ENCODE data around the gene MGAT4A.
"Not testable (repeated sequence)": the region's sequence is repeated elsewhere in the genome, so short reads cannot be mapped to it uniquely, and the experiment has no call there.

The MGAT4A gene

GRCh38 chr2:98701230-98701629 lies 29.7 kb downstream of the MGAT4A start:
- no peak for DNase-seq

DNA sequence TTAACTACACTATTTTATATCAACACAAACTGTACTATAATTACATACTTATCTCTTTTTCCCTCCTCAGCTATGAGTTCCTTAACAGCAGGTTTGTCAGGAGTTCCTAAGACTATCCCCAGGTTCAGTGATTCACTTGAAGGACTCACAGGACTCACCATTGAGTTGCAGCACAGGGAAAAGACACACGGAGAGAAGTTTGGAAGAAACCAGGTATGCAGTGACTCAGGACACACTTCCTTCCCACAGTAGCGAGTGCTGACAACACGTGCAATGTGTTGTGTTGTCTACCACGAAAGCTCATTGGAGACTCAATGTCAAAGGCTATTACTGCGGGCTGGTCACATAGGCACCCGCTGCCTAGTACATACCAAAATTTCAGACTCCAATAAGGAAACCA lies 32.0 kb downstream of the MGAT4A start:
- no peak for DNase-seq

- DNase-seq: no peak
Observed at GRCh38 chr2:98697651-98698337, 33.1 kb downstream of the MGAT4A start.

DNA sequence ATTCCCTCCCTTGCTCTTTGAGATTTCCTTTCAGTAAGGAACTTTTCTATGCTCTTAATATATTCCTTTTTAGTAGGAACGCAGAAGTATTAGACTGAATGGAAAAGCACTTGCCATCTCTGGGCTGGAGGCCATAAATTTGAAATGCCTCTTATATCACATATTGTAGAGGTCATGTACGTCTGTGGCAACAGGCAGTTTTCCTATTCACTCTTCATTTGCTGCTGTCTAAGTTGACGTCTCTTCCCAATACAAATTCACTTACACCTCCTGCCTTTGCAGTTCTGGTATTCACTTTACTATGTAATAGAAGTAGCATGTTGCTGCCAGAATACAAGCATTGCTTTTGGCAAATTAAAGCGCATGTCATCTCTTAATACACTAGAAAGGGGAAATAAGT lies 34.7 kb downstream of the MGAT4A start:
- DNase-seq: no peak

- no peak for DNase-seq
Observed at GRCh38 chr2:98695255-98695654, 35.7 kb downstream of the MGAT4A start.

GRCh38 chr2:98693477-98693876 lies 37.5 kb downstream of the MGAT4A start:
- no peak for DNase-seq

- DNase-seq: no peak
Observed at GRCh38 chr2:98692090-98693054, 38.6 kb downstream of the MGAT4A start.

GRCh38 chr2:98691303-98691702 lies 39.6 kb downstream of the MGAT4A start:
- no peak for DNase-seq

DNA sequence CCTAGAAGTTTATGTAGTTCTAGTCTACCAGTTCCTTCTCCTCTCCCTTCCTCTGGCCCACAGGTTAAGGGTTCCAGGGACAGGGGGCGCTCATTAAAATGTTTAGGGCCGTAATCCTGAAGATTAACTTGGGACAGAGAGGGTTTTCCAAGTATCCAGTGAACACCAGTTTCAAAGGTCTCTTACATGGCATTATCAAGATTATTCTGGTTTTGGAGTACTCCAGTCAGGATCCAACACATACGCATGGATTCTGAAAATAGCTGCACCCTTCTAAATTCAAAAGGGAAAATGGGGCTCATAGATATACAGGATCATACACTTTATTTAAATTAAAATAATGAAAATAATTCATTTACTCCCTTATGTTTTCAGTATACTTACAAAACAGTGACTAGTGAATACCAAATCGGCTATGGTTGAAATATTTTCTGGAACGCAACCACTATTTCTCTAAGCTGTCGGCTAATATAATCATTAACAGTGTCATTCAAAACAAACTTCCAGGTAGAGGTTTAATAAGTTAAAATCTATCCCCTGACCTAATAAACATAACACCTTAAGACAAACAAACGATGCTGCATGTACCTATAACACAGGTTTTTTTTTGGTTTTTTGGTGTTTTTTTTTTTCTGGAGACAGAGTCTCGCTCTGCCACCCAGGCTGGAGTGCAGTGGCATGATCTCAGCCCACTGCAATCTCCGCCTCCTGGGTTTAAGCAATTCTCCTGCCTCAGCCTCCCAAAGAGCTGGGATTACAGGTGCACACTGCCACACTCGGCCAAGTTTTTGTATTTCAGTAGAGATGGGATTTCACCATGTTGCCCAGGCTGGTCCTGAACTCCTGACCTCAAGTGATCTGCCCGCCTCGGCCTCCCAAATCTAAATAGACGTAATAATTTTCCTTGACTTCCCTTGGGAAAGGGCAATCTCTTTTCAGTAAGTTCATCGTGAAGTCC lies 44.7 kb downstream of the MGAT4A start:
- no peak for DNase-seq

GRCh38 chr2:98683728-98684127 lies 47.2 kb downstream of the MGAT4A start:
- DNase-seq: no peak

DNA sequence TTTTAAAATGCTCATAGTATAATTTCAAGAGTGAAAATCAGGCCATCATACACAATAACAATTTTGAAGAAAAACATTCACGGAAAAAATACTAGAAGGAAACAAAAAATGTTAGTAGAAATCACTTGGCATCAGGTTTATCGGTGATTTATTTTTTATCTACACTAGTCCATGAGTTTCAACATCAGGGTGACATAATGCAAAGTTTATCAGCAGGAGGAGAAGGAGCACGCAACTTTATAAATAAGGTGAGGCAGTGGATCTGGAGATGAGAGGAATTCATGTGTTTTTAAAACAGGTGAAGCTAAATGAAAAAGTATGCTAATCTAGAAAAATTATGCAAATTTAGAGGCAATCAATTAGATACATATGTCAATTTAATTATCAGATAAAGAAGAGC lies 54.2 kb downstream of the MGAT4A start:
- no peak for DNase-seq

DNA sequence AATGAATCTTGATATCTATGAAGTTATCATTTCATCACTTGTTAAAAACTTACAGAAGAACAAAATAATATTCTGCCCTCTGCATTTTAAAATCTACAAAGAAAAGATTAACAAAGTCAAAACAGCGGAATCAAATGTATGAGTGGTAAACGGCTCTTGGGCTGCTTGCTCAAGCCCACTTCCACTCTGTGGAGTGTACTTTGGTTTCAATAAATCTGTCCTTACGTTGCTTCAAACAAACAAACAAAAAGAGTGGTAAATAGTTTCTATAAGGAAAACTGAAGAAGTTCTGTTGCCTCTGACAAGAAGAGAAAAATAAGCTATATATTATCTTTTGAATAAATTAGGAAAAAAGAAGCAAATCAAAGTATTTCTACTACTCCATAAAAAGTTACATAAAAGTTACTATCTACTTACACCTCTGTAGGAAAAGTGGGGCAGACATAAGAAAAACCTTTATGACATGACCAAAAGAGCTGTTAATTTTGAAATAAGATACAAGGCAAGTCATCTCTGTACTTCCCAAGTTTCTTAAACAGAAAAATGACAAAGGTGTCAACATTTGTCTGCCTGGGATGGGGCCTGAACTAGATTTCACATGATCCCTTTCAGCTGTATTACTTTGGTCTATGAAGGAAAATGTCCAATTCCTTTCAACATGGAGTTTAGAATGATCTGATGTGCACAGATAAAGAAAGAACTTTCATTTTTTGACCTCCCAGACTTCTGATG lies 56.5 kb downstream of the MGAT4A start:
- no peak for DNase-seq

DNA sequence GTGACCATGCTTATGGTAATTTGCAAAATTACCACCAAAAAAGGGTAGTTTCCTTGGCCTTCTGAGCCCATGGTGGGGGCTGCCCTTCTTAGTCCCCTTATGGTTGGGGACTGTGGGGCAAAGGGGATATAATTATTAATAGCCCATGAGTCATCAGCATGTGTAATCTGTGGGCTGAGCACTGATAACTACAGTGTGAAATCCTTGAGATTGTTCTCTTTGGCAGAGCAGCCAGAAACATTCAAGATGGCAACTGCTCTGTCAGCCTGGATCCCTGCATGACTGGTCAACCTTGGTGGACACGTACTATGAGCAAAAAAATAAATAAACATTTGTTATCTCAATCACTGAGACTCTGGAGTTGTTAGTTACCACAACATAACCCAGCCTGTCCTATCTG lies 61.3 kb downstream of the MGAT4A start:
- DNase-seq: no peak

DNA sequence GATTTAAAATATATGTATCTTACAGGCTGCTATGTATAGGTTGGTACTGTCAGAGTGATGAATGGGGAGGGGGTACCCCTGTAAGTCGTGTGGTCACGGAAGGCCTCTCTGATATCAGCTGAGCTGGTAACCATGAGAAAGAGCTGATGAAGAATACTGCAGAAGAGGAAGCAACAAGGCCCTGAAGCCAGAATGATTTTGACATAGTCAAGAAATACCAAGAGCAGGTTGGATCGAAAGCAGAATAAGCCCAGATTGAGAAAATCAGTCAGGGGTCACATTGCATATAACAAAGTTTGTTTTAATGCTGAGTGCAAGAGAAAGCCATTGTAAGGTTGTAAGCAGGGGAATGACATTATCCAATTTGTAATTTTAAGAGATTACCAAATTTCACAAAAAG lies 65.3 kb downstream of the MGAT4A start:
- DNase-seq: no peak

DNA sequence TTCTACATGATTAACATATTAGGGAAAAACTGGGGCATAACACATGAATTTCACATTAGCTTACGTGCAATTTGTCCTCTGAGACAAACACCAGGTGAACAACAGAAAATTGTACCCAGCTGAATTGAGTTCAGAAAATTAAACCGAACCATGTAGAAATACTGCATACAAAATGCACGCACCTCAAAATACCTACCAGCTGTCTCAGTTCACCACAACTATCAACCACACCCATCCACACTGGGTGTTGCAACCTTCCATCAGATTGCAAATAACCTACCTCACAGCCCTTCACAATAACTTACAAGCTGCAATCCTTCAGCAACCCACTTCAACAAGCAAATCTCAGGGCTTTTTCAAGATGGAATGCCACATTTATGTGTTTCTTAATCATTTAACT lies 66.6 kb downstream of the MGAT4A start:
- peak; percentile 13 to 44 for DNase-seq

DNA sequence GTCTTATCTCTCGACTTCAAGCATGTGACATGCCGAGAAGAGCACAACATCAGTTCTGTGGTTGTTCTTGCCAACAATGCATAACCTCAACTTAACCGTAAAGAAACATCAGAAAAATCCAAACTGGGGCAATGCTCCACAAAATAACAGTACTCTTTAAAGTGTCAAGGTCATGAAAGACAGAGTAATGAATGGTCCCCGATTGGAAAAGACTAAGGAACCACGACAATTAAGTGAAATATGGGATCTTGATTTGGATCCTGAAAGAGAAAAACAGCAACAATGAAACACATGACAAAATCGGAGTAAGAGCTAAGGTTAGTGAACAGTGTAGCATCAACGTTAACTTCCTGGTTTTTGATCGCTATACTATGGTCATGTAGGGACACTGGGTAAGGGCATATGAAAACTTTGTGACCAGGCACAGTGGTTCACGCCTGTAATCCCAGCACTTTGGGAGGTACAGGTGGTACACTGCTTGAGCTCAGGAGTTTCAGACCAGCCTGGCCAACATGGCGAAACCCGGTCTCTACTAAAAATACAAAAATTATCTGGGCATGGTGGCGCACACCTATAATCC lies 67.3 kb downstream of the MGAT4A start:
- no peak for DNase-seq

GRCh38 chr2:98659491-98659840 lies 71.5 kb downstream of the MGAT4A start:
- DNase-seq: not testable (repeated sequence)

DNA sequence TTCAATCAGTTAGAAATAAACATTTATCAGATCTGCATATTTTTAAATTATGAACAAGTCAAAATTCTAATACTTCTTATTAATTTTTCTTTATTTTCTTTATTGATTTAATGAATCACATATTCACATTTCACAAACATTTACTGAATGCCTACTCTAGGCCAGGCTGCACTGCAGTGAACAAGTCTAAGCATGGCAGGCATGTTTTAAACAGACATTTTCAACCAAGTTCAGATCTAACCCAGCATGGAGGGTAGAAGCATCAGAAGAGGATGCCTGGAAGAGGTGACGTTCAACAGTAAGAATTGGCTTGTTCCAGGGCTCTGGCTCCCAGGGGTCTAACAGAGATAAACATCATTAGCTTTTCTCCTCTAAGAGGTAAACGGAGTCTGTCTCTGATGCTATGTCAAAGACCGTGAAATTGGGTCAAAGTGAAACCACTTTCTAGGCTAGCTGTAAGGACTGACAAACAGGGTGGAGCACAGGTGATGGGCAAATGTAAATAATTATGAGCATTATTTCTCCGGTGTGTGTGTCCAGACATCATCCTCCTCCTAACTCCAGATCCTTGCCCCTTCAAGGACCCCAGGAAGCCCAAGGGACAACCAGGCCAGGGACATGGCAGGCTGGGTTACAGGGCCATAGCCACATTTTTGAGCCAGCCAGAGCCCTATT lies 72.0 kb downstream of the MGAT4A start:
- DNase-seq: no peak

DNA sequence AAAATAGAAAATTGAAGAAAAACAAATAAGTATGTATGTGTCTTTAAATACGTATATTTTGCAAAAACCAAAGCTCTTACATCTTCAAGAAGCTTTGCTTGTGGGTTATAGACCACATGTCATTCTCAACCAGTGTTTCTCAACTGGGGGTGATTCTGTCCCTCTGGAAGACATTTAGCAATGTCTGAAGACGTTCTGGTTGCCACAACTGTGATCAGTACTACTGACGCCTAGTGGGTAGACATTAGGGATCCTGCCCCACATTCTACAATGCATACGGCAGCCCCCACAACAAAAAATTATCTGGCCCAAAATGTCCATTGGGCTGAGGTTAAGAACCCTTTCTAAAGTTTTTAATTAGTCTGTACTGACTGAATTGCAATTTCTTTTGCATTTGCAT lies 74.1 kb downstream of the MGAT4A start:
- peak; percentile 34 to 45 for DNase-seq

GRCh38 chr2:98654699-98655495 lies 76.0 kb downstream of the MGAT4A start:
- peak in 1 of 2 experiments; percentile 48 for DNase-seq

DNA sequence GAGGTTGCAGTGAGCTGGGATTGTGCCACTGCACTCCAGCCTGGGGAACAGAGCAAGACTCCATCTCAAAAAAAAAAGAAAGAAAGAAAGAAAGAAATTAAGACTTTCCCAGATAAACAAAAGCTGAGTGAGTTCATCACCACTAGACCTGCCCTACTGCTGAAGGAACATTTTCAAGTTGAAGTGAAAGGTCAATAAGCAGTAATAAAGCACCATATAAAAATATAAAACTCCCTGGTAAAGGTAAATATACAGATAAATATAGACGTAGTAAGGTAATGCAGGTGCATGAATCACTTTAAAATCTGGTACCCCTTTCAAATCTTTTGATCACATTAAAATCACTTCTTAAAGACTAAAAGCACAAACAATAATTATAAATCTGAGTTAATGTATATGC lies 79.9 kb downstream of the MGAT4A start:
- DNase-seq: no peak

Measured in AML-193 (cell line).